GM21381 (cell line): ENCODE measurements around the gene GPC6.

ENCODE experiments used
- ATAC-seq: cut with Tn5 transposase; IDR thresholded peaks from one replicate; pipeline ENCODE4 v1.9.1; 2021; ENCODE audit warnings: mild to moderate bottlenecking, moderate library complexity; ENCODE audit not compliant: unreplicated experiment

Gene GPC6

GRCh38 chr13:93766719-93767118, 540.1 kb downstream of the GPC6 start:
- ATAC-seq = no peak

- no peak for ATAC-seq
These were observed 540.7 kb downstream of the GPC6 start for GRCh38 chr13:93767180-93767916.

GRCh38 chr13:93767917-93768409, 541.4 kb downstream of the GPC6 start:
- ATAC-seq = no peak

GRCh38 chr13:93769101-93769500, 542.5 kb downstream of the GPC6 start:
- ATAC-seq = no peak

- ATAC-seq = no peak
These were observed 543.0 kb downstream of the GPC6 start for GRCh38 chr13:93769607-93770006.

GRCh38 chr13:93771227-93771626, 544.6 kb downstream of the GPC6 start:
- no peak for ATAC-seq

DNA sequence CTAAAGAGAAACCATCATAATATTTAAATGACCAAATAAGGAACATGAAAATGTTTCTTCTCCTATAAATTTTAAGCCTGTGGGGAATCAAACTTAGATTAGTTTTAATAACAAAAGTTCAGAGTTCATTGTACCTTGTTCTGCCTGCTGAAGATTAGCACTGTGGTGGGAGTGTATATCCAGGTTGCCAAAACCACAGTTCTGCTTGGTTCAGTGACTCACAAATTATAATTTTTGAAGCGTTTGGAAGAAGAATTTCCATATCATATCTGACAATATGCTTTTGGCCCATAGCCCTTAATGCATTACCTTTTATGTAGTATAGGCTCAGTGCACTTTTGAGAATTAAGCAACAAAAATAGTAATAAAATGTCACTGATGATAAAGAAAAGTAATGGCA, 545.2 kb downstream of the GPC6 start:
- ATAC-seq = no peak

- no peak for ATAC-seq
These were observed 547.9 kb downstream of the GPC6 start for GRCh38 chr13:93774506-93774905.

DNA sequence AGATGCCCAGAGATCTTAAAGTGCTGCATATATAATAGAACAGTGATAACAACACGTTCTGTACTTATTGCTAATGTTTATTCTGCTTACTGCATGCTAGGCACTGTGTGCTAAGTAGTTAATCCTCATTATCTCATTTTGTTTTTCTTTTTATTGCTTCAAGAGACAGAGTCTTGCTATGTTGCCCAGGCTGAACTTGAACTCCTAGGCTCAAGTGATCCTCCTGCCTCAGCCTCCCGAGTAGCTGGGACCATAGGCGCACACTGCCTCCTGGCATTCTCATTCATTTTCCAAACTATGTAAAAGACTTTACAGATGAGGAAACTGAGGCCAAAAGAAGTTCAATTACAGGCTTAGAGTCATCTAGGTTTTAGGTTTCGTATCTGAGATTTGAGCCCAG, 548.4 kb downstream of the GPC6 start:
- ATAC-seq = no peak

- ATAC-seq = no peak
These were observed 549.0 kb downstream of the GPC6 start for GRCh38 chr13:93775507-93776108.

DNA sequence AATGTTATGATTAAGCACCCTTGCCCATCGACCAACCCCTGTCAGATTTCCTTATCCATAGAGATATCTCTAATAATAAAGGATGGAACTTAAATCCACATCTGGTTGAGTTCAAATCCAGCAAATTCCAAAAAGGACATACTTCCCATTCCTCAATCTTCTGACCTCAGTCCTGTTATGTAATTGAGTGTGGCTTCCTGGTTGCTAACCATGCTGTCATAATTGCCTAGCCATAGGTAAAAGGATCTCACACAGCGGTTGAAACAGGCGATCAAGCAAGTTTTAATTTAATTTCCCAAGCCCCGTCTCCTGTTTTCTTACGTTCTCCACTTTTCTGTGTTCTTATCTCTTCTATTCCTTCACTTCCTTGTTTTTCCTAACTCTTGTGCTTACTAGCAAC, 550.3 kb downstream of the GPC6 start:
- ATAC-seq = no peak

DNA sequence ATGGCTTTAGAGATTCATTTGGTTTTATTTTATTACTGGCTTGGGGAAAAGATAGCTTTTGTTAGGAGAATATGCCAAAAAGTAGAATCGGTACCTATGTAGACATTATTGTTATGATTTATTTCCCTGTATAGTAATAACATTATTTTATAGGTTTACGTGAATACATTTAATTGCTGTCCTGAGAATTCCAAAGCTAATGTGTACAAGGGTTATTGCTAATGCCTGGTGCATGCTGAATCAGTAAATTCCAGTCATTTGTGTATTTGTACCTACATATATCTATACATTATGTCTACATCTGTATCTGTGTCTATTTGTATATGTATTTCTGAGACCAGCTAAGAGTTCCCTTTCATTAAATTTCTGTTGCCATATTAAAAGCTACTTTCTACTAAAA, 550.9 kb downstream of the GPC6 start:
- ATAC-seq = no peak

GRCh38 chr13:93778548-93778947, 551.9 kb downstream of the GPC6 start:
- no peak for ATAC-seq

- no peak for ATAC-seq
These were observed 557.6 kb downstream of the GPC6 start for GRCh38 chr13:93784191-93784590.

DNA sequence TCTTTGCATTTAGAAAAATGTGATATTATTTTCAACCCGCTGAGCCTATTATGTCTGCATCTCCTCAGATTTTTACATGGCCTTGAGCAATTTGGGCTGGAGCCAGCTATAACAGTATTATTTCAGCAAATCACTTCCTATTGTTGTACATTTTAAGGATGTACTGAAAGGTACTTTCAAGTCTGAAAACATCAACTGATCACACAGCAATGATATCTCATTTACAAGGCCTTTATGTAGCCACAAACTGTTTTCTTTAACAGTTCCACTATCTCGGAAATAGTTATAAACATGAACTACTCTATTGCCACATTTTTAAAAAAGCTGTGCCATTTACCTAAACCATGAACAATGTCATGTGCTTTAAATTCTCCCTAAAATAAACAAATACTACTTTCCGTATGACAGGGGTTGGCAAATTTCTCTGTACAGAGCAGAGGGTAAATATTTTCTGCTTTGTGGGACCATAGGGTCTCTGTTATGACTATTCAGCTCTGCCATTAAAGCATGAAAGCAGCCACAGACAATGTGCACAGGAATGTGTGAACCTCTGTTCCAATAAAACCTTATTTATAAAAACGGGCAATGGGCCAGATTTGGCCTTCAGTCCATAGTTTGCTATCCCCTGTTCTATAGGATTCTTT, 560.4 kb downstream of the GPC6 start:
- ATAC-seq = no peak

- ATAC-seq = no peak
These were observed 561.8 kb downstream of the GPC6 start for GRCh38 chr13:93788456-93788855.

DNA sequence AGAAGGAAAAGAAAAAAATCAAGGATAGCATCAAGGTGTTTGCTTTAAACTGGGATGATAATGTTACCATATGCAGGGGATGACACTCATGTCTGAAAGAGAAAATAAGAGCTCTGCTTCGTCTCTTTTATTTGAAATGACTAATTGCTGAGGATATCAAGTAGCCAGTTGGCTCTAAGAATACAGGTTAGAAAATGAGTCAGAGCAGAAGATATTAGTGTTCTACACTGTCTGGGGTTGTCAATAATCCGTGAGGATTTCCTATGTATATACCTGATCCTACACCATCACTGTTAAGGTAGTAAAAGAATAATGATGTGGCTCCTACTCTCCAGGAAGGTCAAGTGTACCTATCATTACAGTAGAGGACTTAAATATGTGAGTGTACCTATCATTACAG, 562.5 kb downstream of the GPC6 start:
- no peak for ATAC-seq

DNA sequence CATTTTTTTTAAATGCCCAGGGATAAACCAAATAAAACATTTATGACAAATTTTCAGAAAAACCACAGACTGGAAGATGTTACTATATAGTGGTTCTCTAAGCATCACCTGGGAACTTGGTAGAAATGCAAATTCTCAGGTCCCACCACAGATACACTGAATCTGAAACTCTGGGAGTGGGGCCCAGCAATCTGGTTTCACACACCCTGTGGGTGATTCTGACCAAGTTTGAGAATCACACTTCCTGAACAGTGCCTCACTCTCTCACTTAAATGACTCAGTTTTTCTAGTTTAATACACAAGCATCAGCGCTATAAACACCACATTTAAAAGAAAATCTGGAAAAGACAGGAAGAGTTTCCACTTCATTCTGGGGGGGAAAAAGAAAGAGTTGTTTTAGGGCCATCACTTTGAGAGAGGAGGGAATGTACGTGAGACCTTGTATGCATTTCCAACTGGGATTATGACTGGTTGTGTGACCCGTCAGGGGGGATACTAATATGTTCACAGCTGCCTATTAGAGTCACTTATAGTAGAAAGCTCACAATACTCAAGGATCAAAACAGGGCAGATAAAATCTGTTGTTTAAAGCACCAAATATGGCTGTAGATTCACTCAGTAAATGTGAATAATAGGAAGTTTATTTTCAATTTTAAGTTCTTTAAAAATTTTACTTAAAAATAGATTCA, 567.7 kb downstream of the GPC6 start:
- peak; percentile 78 for ATAC-seq

- no peak for ATAC-seq
These were observed 570.9 kb downstream of the GPC6 start for GRCh38 chr13:93797463-93797862.

DNA sequence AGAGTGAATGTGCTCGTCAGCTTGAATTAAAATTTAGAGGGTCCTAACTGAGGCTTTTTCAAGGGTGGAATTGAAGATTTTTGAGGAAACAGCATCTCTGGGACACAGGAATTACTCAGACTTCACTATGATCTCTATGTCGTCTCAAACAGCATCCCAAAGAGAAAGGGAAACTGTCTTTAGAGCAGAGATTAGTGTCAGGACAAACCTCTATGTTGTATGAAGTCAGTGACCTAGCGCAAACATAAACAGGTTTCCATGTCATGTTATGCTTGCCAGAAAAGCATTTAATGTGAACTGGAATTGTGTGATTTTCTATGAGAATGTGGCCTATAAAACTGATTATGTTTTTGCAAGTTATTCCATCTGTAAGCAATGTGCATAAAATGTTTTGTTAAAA, 573.7 kb downstream of the GPC6 start:
- no peak for ATAC-seq

DNA sequence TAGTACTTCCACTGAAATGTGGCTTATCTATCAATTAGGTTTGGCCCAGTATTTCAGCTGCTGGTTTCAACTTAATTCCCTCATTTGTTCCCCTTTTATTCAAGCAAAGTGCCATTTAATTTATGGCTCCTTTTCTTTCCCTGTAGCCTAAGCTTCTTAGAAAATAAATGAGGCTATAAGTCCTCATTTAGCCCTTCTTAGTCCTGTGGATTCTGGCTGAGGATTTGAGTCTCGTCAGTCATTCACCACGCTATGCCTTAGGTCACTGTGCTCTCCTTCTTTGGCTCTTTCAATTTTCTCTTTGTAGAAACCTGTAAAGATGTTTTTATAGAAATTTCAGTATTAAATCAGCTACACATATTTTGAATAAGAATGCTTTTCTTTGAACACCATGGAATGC, 579.1 kb downstream of the GPC6 start:
- ATAC-seq = no peak

GRCh38 chr13:93806861-93807260, 580.3 kb downstream of the GPC6 start:
- ATAC-seq = no peak
